Endothelial cell of umbilical vein (primary cell): Measurements from ENCODE around the gene SLC25A40. TPM values are rescaled to one million over a fixed set of nuclear protein-coding genes. Genes with fewer than 3 reads are reported as not detected.

Experiments used
- BruUV-seq: library from RNA; stranded (reverse); fragments of 400-500 nt; replicated peaks from 2 replicates; lab custom pipeline; 2021; lab: Mats Ljungman, UMichigan
- CTCF ChIA-PET: fragments of 300-600, 350-600 bp; sonication (Branson Sonifier 250); formaldehyde crosslinking; loops from one replicate; lab custom pipeline; 2021; ENCODE audit warnings: antibody characterized with exemption, inconsistent platforms; lab: Charles Lee
- POLR2A ChIA-PET: fragments of 300-600, 350-600 bp; sonication (Branson Sonifier 250); formaldehyde crosslinking; loops from one replicate; lab custom pipeline; 2021; ENCODE audit warnings: antibody characterized with exemption, inconsistent platforms; lab: Charles Lee
- DNase-seq: peaks from one replicate; pipeline ENCODE4 v3.0.0-alpha.2; 2011; ENCODE audit warnings: low read depth, low spot score
- FAIRE-seq: peaks from 2 replicates; lab custom pipeline; 2011; peaks lifted over from hg19 to GRCh38; lab: Jason Lieb, UNC
- H2AFZ ChIP-seq: 2 replicates; pipeline ENCODE4 v1.6.0; 2012; ENCODE audit warnings: low read depth, low read length, control low read depth, inconsistent platforms
- H3K27ac ChIP-seq: 2 replicates; pipeline ENCODE4 v1.5.1; 2011; ENCODE audit warnings: low read depth, mild to moderate bottlenecking, control low read depth, low read length, moderate library complexity; ENCODE audit not compliant: insufficient read depth
- H3K27me3 ChIP-seq, 2 experiments: 2 replicates each; pipeline versions ENCODE4 v1.6.0 to v1.6.1; 2011; ENCODE audit warnings: low read length in 2 of 2, mixed read lengths in 1 of 2; ENCODE audit not compliant: control insufficient read depth in 2 of 2, insufficient read depth in 2 of 2
- H3K36me3 ChIP-seq, 2 experiments: 2 replicates in 1 of 2; 3 replicates in 1 of 2; pipeline ENCODE4 v1.5.1; 2011; ENCODE audit warnings: low read length in 2 of 2, mild to moderate bottlenecking in 1 of 2, moderate library complexity in 1 of 2; ENCODE audit not compliant: control insufficient read depth in 2 of 2, insufficient read depth in 2 of 2; ENCODE audit errors: extremely low read depth in 1 of 2
- H3K4me1 ChIP-seq: 3 replicates; pipeline ENCODE4 v1.5.1; 2011; ENCODE audit warnings: mild to moderate bottlenecking, low read length; ENCODE audit not compliant: control insufficient read depth, insufficient read depth; ENCODE audit errors: extremely low read depth
- H3K4me2 ChIP-seq: 2 replicates; pipeline ENCODE4 v1.6.1; 2011; ENCODE audit warnings: low read length, control low read depth, mixed read lengths; ENCODE audit not compliant: insufficient read depth
- H3K4me3 ChIP-seq, 3 experiments: fragments of 200-600 bp in 1 of 3; sonication (generic), shearing (Covaris generic) in 1 of 3; replicated peaks in 1 of 3; 2 replicates each; pipeline ENCODE4 v1.5.1; 2011 to 2016; ENCODE audit warnings: control low read depth in 3 of 3, low read length in 3 of 3, mild to moderate bottlenecking in 2 of 3, inconsistent platforms in 1 of 3, low read depth in 1 of 3, moderate library complexity in 1 of 3; ENCODE audit not compliant: insufficient read depth in 1 of 3
- H3K79me2 ChIP-seq: 2 replicates; pipeline ENCODE4 v1.6.0; 2012; ENCODE audit warnings: low read length, inconsistent platforms; ENCODE audit not compliant: control insufficient read depth, insufficient read depth
- H3K9ac ChIP-seq: replicated peaks from 2 replicates; pipeline ENCODE3; 2011; ENCODE audit warnings: low read length, control low read depth; ENCODE audit not compliant: insufficient read depth; ENCODE audit errors: extremely low read depth
- H3K9me1 ChIP-seq: replicated peaks from 3 replicates; pipeline ENCODE4 v1.6.0; 2011; ENCODE audit warnings: mild to moderate bottlenecking, low read length; ENCODE audit not compliant: control insufficient read depth, insufficient read depth; ENCODE audit errors: extremely low read depth
- H3K9me3 ChIP-seq: replicated peaks from 2 replicates; pipeline ENCODE4 v1.5.1; 2012; ENCODE audit warnings: low read length, inconsistent platforms; ENCODE audit not compliant: control insufficient read depth, insufficient read depth
- H4K20me1 ChIP-seq: replicated peaks from 2 replicates; pipeline ENCODE3; 2011; ENCODE audit warnings: mild to moderate bottlenecking, low read length; ENCODE audit not compliant: control insufficient read depth, insufficient read depth; ENCODE audit errors: extremely low read depth
- EZH2 ChIP-seq: IDR thresholded peaks from 2 replicates; pipeline ENCODE4 v1.6.1; 2012; ENCODE audit warnings: borderline replicate concordance, low read depth, mild to moderate bottlenecking, moderate library complexity, low read length, inconsistent platforms; ENCODE audit not compliant: severe bottlenecking
- FOS ChIP-seq: IDR thresholded peaks from 2 replicates; pipeline ENCODE4 v1.6.1; 2011; ENCODE audit warnings: mild to moderate bottlenecking, low read length, moderate library complexity, borderline replicate concordance; ENCODE audit not compliant: insufficient read depth
- GATA2 ChIP-seq: IDR thresholded peaks from 2 replicates; pipeline ENCODE4 v1.7.0; 2011; ENCODE audit warnings: low read depth, mild to moderate bottlenecking, moderate library complexity, mixed read lengths, low read length; ENCODE audit not compliant: insufficient read length, insufficient read depth
- JUN ChIP-seq: IDR thresholded peaks from 2 replicates; pipeline ENCODE4 v1.6.1; 2011; ENCODE audit warnings: borderline replicate concordance, low read depth; ENCODE audit not compliant: insufficient read length, insufficient read depth
- MYC ChIP-seq: IDR thresholded peaks from one replicate; pipeline ENCODE4 v1.6.1; 2011; ENCODE audit warnings: mild to moderate bottlenecking, low read depth, low read length
- POLR2A ChIP-seq: IDR thresholded peaks from 2 replicates; pipeline ENCODE4 v1.6.1; 2012; ENCODE audit warnings: low read depth, mild to moderate bottlenecking, control low read depth, low read length
- POLR2AphosphoS5 ChIP-seq: IDR thresholded peaks from 2 replicates; pipeline ENCODE4 v1.6.1; 2012; ENCODE audit warnings: low read depth, mild to moderate bottlenecking, control low read depth, low read length, moderate library complexity; ENCODE audit not compliant: insufficient read depth
- dilution Hi-C: fragments of 300-500 bp; cut with MboI; formaldehyde crosslinking; loops from one replicate; pipeline ENCODE4 v1.15.0; 2019; ENCODE audit warnings: low sequenced_read_pairs; ENCODE audit not compliant: extremely low pct_ligation_motif_present
- intact Hi-C: fragments of 100-400 bp; cut with micrococcal nuclease; formaldehyde crosslinking; loops from one replicate; pipeline ENCODE4 v1.10.0; 2022
- polyA plus RNA-seq, 4 experiments: library from polyadenylated mRNA; depleted of rRNA in 3 of 4; stranded (reverse) in 3 of 4; unstranded in 1 of 4; fragments of >200 nt; gene quantifications; 2 replicates each; pipeline versions ENCODE4 v1.2.1 to v1.2.3, GENCODE V29; 2011 to 2012; ENCODE audit warnings: missing spikeins in 1 of 4
- total RNA-seq: library from RNA; stranded (reverse); gene quantifications from 2 replicates; pipeline ENCODE4 v1.2.3, GENCODE V29; 2021
- TF ChIP-seq, protein P1 (sequence below): IDR thresholded peaks from 2 replicates; pipeline ENCODE4 v1.6.1; 2011; ENCODE audit not compliant: insufficient read depth, insufficient read length
- TF ChIP-seq, protein P2 (sequence below), 2 donors: IDR thresholded peaks; 1 replicate in 1 of 2; 2 replicates in 1 of 2; pipeline ENCODE4 v1.5.1; 2011; ENCODE audit warnings: low read length in 2 of 2, mild to moderate bottlenecking in 2 of 2, moderate library complexity in 2 of 2, control low read depth in 1 of 2, inconsistent platforms in 1 of 2, low read depth in 1 of 2; ENCODE audit not compliant: insufficient read depth in 1 of 2; ENCODE audit errors: extremely low read depth in 1 of 2

Gene SLC25A40
- total and polyA plus RNA-seq, 2 donors (not counting 3 experiments of a cell fraction or from before 2014, with no cell fraction given) = 7.1 to 17.1 TPM

DNA sequence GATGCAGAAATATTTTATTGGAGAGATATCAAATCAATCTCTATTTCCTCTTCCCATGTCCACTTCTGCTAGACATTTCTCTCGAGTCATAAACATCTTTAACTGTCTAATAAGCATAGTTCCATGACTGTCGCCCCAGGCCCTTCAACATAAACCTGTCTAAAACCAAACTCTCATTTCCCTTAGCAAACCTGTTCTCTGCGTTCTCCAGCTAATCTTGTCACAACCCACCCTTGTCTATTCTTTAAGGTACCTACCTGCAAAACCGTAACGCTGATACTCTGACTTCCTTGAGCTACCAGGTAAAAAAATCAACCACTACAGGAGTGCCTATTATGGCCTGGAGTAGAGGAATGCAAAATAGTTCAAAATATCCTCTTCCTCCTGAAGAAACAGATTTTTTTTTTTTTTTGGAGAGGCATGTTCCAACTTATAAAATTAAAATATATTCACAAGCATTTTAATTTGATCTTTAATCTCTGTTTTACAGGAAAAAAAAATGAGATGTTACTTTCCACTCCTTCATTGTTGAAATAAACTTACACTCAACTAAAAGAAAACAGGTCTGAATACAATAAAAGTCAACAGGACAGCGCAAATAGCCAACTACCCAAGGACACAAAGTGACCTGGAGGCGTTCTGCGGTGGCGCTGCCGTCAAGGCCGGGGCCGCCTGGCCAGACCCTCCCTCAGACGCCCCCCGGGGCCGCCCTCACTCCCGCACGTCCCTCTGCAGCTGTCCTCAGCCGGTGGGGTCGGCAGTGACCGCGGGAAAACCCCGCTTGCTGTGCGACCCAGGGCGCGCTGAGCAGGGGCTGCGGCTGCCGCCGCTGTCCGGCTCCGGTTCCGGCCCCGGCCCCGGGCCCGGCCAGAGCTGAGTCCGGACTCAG lies 765 bp downstream of the SLC25A40 start:
- CTCF ChIA-PET = interaction anchor here (1.0 to 2.4 kb wide), 4 partner anchors 78 to 370 kb away, joined by 3 to 9 read pairs (median 5); partner anchors contain the start of gene RUNDC3B
- intact Hi-C loops = loop anchor here (1.0 to 5.0 kb wide), 6 partner anchors 77 to 723 kb away; partner anchors contain the start of genes DMTF1 and RUNDC3B
- FAIRE-seq = no peak
- Histone ChIP-seq H3K27ac (peak overlapping the region; percentile 61), H3K79me2 (peaks cover 76% of the 10 kb centered on the region), H3K4me2 (peak overlapping the region; percentile 78), H3K9me1 (no peaks in the 10 kb centered on the region), H3K9ac (peak overlapping the region; percentile 79), H3K36me3 (no peaks in the 10 kb centered on the region), H3K4me1 (peaks cover 17% of the 10 kb centered on the region), H4K20me1 (no peaks in the 10 kb centered on the region), H3K4me3 (peak overlapping the region; percentile 87 to 100 (median 93)), H2AFZ (peak overlapping the region; percentile 92), H3K27me3 (no peaks in the 10 kb centered on the region), H3K9me3 (no peaks in the 10 kb centered on the region)
- TF ChIP-seq, protein P1, sequence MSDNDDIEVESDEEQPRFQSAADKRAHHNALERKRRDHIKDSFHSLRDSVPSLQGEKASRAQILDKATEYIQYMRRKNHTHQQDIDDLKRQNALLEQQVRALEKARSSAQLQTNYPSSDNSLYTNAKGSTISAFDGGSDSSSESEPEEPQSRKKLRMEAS = no peak
- TF ChIP-seq GATA2 (no peak), MYC (no peak), POLR2AphosphoS5 (no peak), POLR2A (no peak), FOS (no peak), JUN (no peak), EZH2 (no peak)
- TF ChIP-seq, protein P2, sequence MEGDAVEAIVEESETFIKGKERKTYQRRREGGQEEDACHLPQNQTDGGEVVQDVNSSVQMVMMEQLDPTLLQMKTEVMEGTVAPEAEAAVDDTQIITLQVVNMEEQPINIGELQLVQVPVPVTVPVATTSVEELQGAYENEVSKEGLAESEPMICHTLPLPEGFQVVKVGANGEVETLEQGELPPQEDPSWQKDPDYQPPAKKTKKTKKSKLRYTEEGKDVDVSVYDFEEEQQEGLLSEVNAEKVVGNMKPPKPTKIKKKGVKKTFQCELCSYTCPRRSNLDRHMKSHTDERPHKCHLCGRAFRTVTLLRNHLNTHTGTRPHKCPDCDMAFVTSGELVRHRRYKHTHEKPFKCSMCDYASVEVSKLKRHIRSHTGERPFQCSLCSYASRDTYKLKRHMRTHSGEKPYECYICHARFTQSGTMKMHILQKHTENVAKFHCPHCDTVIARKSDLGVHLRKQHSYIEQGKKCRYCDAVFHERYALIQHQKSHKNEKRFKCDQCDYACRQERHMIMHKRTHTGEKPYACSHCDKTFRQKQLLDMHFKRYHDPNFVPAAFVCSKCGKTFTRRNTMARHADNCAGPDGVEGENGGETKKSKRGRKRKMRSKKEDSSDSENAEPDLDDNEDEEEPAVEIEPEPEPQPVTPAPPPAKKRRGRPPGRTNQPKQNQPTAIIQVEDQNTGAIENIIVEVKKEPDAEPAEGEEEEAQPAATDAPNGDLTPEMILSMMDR (IDR thresholded peaks at IDR 0.05; ENCODE audit: extremely low read depth in 1 of 2, insufficient read depth in 1 of 2, low read depth in 1 of 2, low read length in 2 of 2) = no peak
- dilution Hi-C loops = no loop called here
- TSS peak; percentile 33 for BruUV-seq
- peak; percentile 5 for DNase-seq
- POLR2A ChIA-PET = no interaction called here
